HUES64 (cell line): ENCODE measurements around the gene EDEM2.

Source experiments
- H3K27ac ChIP-seq: 2 replicates; pipeline ENCODE4 v1.7.0; 2013; ENCODE audit warnings: low read depth, low read length, inconsistent platforms
- H3K27me3 ChIP-seq: 2 replicates; pipeline ENCODE4 v1.6.1; 2013; ENCODE audit warnings: mild to moderate bottlenecking, low read length; ENCODE audit not compliant: insufficient read depth
- H3K36me3 ChIP-seq: 2 replicates; pipeline ENCODE4 v1.6.1; 2013; ENCODE audit warnings: mild to moderate bottlenecking, low read length; ENCODE audit not compliant: insufficient read depth
- H3K4me1 ChIP-seq: 2 replicates; pipeline ENCODE4 v1.6.1; 2013; ENCODE audit warnings: mild to moderate bottlenecking, low read length, moderate library complexity; ENCODE audit not compliant: insufficient read depth
- H3K4me3 ChIP-seq: 2 replicates; pipeline ENCODE4 v1.5.1; 2013; ENCODE audit warnings: mild to moderate bottlenecking, low read length, moderate library complexity
- H3K9ac ChIP-seq: 2 replicates; pipeline ENCODE4 v1.6.1; 2013; ENCODE audit warnings: mild to moderate bottlenecking, low read depth, low read length
- H3K9me3 ChIP-seq: 2 replicates; pipeline ENCODE4 v1.6.1; 2013; ENCODE audit warnings: low read depth, low read length; ENCODE audit not compliant: insufficient read depth
- WGBS: fragments of 150-250, 120-280 bp; methylation state at CpG from one replicate; pipeline ENCODE4 v1.1.7; 2013; ENCODE audit warnings: missing lambda C conversion rate; 5-methylcytosine and 5-hydroxymethylcytosine counted together

Gene EDEM2

GRCh38 chr20:35145141-35145564, 2.0 kb downstream of the EDEM2 start:
- H3K4me3 ChIP-seq, result no peak overlapping the region
- H3K27ac ChIP-seq, result no peak overlapping the region
- no peak overlapping the region for H3K9ac ChIP-seq
- H3K9me3 ChIP-seq, result no peaks in the 10 kb centered on the region
- 75% methylated on average over 2 of the region's 2 CpGs for WGBS
- peaks cover 12% of the 10 kb centered on the region; the same call in 1 of the 2 replicates for H3K4me1 ChIP-seq
- no peaks in the 10 kb centered on the region for H3K27me3 ChIP-seq
- H3K36me3 ChIP-seq, result peaks cover 28% of the 10 kb centered on the region

GRCh38 chr20:35144694-35145093, 2.4 kb downstream of the EDEM2 start:
- WGBS, result 93% methylated on average over 7 of the region's 7 CpGs
- Histone ChIP-seq H3K9ac (no peak overlapping the region), H3K9me3 (no peaks in the 10 kb centered on the region), H3K27ac (no peak overlapping the region), H3K27me3 (no peaks in the 10 kb centered on the region), H3K36me3 (peaks cover 32% of the 10 kb centered on the region), H3K4me3 (no peak overlapping the region), H3K4me1 (peaks cover 12% of the 10 kb centered on the region; the same call in 1 of the 2 replicates)

GRCh38 chr20:35135867-35136586, 11.1 kb downstream of the EDEM2 start:
- no peak overlapping the region for H3K4me3 ChIP-seq
- no peaks in the 10 kb centered on the region for H3K4me1 ChIP-seq
- H3K27ac ChIP-seq, result no peak overlapping the region
- H3K9ac ChIP-seq, result no peak overlapping the region
- 94% methylated on average over 11 of the region's 11 CpGs for WGBS
- peaks cover 68% of the 10 kb centered on the region for H3K36me3 ChIP-seq
- H3K9me3 ChIP-seq, result no peaks in the 10 kb centered on the region
- no peaks in the 10 kb centered on the region for H3K27me3 ChIP-seq

GRCh38 chr20:35134880-35135279, 12.3 kb downstream of the EDEM2 start:
- peaks cover 69% of the 10 kb centered on the region for H3K36me3 ChIP-seq
- H3K9me3 ChIP-seq, result no peaks in the 10 kb centered on the region
- no peak overlapping the region for H3K4me3 ChIP-seq
- H3K27me3 ChIP-seq, result no peaks in the 10 kb centered on the region
- WGBS, result 94% methylated on average over 6 of the region's 6 CpGs
- no peaks in the 10 kb centered on the region for H3K4me1 ChIP-seq
- H3K9ac ChIP-seq, result no peak overlapping the region
- no peak overlapping the region for H3K27ac ChIP-seq

GRCh38 chr20:35134472-35134871, 12.7 kb downstream of the EDEM2 start:
- Histone ChIP-seq H3K9ac (no peak overlapping the region), H3K27me3 (no peaks in the 10 kb centered on the region), H3K4me3 (no peak overlapping the region), H3K27ac (no peak overlapping the region), H3K4me1 (no peaks in the 10 kb centered on the region), H3K36me3 (peaks cover 69% of the 10 kb centered on the region), H3K9me3 (no peaks in the 10 kb centered on the region)
- WGBS, result 95% methylated on average over 9 of the region's 9 CpGs

- 94% methylated on average over 5 of the region's 5 CpGs for WGBS
- H3K27ac ChIP-seq, result no peak overlapping the region
- H3K4me1 ChIP-seq, result no peaks in the 10 kb centered on the region
Observed at GRCh38 chr20:35133735-35134134, 13.4 kb downstream of the EDEM2 start.

GRCh38 chr20:35133031-35133430, 14.1 kb downstream of the EDEM2 start:
- H3K27me3 ChIP-seq, result no peaks in the 10 kb centered on the region
- no peaks in the 10 kb centered on the region for H3K4me1 ChIP-seq

More at GRCh38 chr20:35133735-35134134, 13.4 kb downstream of the EDEM2 start:
- H3K27me3 ChIP-seq, result no peaks in the 10 kb centered on the region
- H3K36me3 ChIP-seq, result peaks cover 69% of the 10 kb centered on the region
- H3K9me3 ChIP-seq, result no peaks in the 10 kb centered on the region
- H3K4me3 ChIP-seq, result no peak overlapping the region
- no peak overlapping the region for H3K9ac ChIP-seq

GRCh38 chr20:35131934-35132333, 15.2 kb downstream of the EDEM2 start:
- no peaks in the 10 kb centered on the region for H3K9me3 ChIP-seq
- no peak overlapping the region for H3K27ac ChIP-seq
- H3K36me3 ChIP-seq, result peaks cover 64% of the 10 kb centered on the region
- 89% methylated on average over 4 of the region's 4 CpGs for WGBS
- no peak overlapping the region for H3K9ac ChIP-seq
- H3K27me3 ChIP-seq, result no peaks in the 10 kb centered on the region
- H3K4me1 ChIP-seq, result no peaks in the 10 kb centered on the region
- H3K4me3 ChIP-seq, result no peak overlapping the region

More at GRCh38 chr20:35133031-35133430, 14.1 kb downstream of the EDEM2 start:
- 93% methylated on average over 5 of the region's 5 CpGs for WGBS
- Histone ChIP-seq H3K9me3 (no peaks in the 10 kb centered on the region), H3K9ac (no peak overlapping the region), H3K4me3 (no peak overlapping the region), H3K27ac (no peak overlapping the region), H3K36me3 (peaks cover 66% of the 10 kb centered on the region)

- no peak overlapping the region for H3K9ac ChIP-seq
- H3K9me3 ChIP-seq, result no peaks in the 10 kb centered on the region
- peaks cover 64% of the 10 kb centered on the region for H3K36me3 ChIP-seq
- 89% methylated on average over 2 of the region's 2 CpGs for WGBS
- no peaks in the 10 kb centered on the region for H3K4me1 ChIP-seq
- H3K27me3 ChIP-seq, result no peaks in the 10 kb centered on the region
- H3K27ac ChIP-seq, result no peak overlapping the region
- no peak overlapping the region for H3K4me3 ChIP-seq
Observed at GRCh38 chr20:35129647-35130069, 17.5 kb downstream of the EDEM2 start.

- no peaks in the 10 kb centered on the region for H3K4me1 ChIP-seq
- no peak overlapping the region for H3K27ac ChIP-seq
- WGBS, result 96% methylated on average over 5 of the region's 5 CpGs
- no peaks in the 10 kb centered on the region for H3K9me3 ChIP-seq
- H3K4me3 ChIP-seq, result no peak overlapping the region
- peaks cover 67% of the 10 kb centered on the region for H3K36me3 ChIP-seq
- H3K9ac ChIP-seq, result no peak overlapping the region
- H3K27me3 ChIP-seq, result no peaks in the 10 kb centered on the region
Observed at GRCh38 chr20:35125753-35126152, 21.4 kb downstream of the EDEM2 start.

- peaks cover 75% of the 10 kb centered on the region for H3K36me3 ChIP-seq
- H3K4me1 ChIP-seq, result no peaks in the 10 kb centered on the region
- H3K9me3 ChIP-seq, result no peaks in the 10 kb centered on the region
- H3K4me3 ChIP-seq, result no peak overlapping the region
- H3K27ac ChIP-seq, result no peak overlapping the region
- H3K9ac ChIP-seq, result no peak overlapping the region
- 93% methylated on average over 5 of the region's 5 CpGs for WGBS
- H3K27me3 ChIP-seq, result no peaks in the 10 kb centered on the region
Observed at GRCh38 chr20:35122756-35123405, 24.3 kb downstream of the EDEM2 start.
